Measurements from ENCODE around the gene PRF1.
"Not testable (repeated sequence)": the region's sequence is repeated elsewhere in the genome, so short reads cannot be mapped to it uniquely, and the experiment has no call there.

Gene PRF1

GRCh38 chr10:70602665-70603448 lies at the start of gene PRF1:
Gene PRF1, minus strand, starts transcription at chr10:70602741. Its CDS starts 1,839 bp downstream, at chr10:70600902.
- TF ChIP-seq ZFX (IDR thresholded peaks at IDR 0.05; ENCODE audit: borderline replicate concordance): no peak
- no peak for TF ChIP-seq CTCF (IDR thresholded peaks at IDR 0.05)
- no peak within 1 kb of the TSS for H3K27ac ChIP-seq

- no peak overlapping the region for H3K27ac ChIP-seq
- TF ChIP-seq ZFX (IDR thresholded peaks at IDR 0.05; ENCODE audit: borderline replicate concordance): no peak
- no peak for TF ChIP-seq CTCF (IDR thresholded peaks at IDR 0.05)
Measured at GRCh38 chr10:70651661-70652060, 49.1 kb upstream of the PRF1 start.

- TF ChIP-seq CTCF (IDR thresholded peaks at IDR 0.05): no peak
- no peak for TF ChIP-seq ZFX (IDR thresholded peaks at IDR 0.05; ENCODE audit: borderline replicate concordance)
- no peak overlapping the region for H3K27ac ChIP-seq
Measured at GRCh38 chr10:70650718-70651117, 48.2 kb upstream of the PRF1 start.

GRCh38 chr10:70650104-70650503 lies 47.6 kb upstream of the PRF1 start:
- TF ChIP-seq CTCF (IDR thresholded peaks at IDR 0.05): no peak
- no peak for TF ChIP-seq ZFX (IDR thresholded peaks at IDR 0.05; ENCODE audit: borderline replicate concordance)
- no peak overlapping the region for H3K27ac ChIP-seq

- H3K27ac ChIP-seq: no peak overlapping the region
- no peak for TF ChIP-seq CTCF (IDR thresholded peaks at IDR 0.05)
- no peak for TF ChIP-seq ZFX (IDR thresholded peaks at IDR 0.05; ENCODE audit: borderline replicate concordance)
Measured at GRCh38 chr10:70649526-70649925, 47.0 kb upstream of the PRF1 start.

- no peak for TF ChIP-seq CTCF (IDR thresholded peaks at IDR 0.05)
- no peak for TF ChIP-seq ZFX (IDR thresholded peaks at IDR 0.05; ENCODE audit: borderline replicate concordance)
- no peak overlapping the region for H3K27ac ChIP-seq
Measured at GRCh38 chr10:70648427-70648826, 45.9 kb upstream of the PRF1 start.

GRCh38 chr10:70647086-70647485 lies 44.5 kb upstream of the PRF1 start:
- TF ChIP-seq CTCF (IDR thresholded peaks at IDR 0.05) (no peak), ZFX (IDR thresholded peaks at IDR 0.05; ENCODE audit: borderline replicate concordance) (no peak)
- H3K27ac ChIP-seq: no peak overlapping the region

- not testable (repeated sequence) for H3K27ac ChIP-seq
Measured at GRCh38 chr10:70644959-70645358, 42.4 kb upstream of the PRF1 start.

- H3K27ac ChIP-seq: not testable (repeated sequence)
Measured at GRCh38 chr10:70643272-70643671, 40.7 kb upstream of the PRF1 start.

- H3K27ac ChIP-seq: not testable (repeated sequence)
Measured at GRCh38 chr10:70639640-70640383, 37.3 kb upstream of the PRF1 start.

GRCh38 chr10:70634515-70634914 lies 32.0 kb upstream of the PRF1 start:
- H3K27ac ChIP-seq: not testable (repeated sequence)
